Fibroblast of skin of abdomen (primary cell): ENCODE results near the gene SPSB3. TPM values are rescaled to one million over a fixed set of nuclear protein-coding genes. Genes with fewer than 3 reads are reported as not detected.

Experiments
- DNase-seq: peaks from one replicate; pipeline ENCODE4 v3.0.0-alpha.2; 2013
- polyA plus RNA-seq, 2 experiments: library from polyadenylated mRNA; unstranded; fragments of 120-200 nt; gene quantifications; one replicate each; pipeline ENCODE4 v1.2.1, GENCODE V29; 2013; ENCODE audit not compliant: insufficient read length in 2 of 2

The SPSB3 gene
- 18.3 TPM for polyA plus RNA-seq (2013, experiment 1 of 2; ENCODE audit: insufficient read length)
- polyA plus RNA-seq (2013, experiment 2 of 2; ENCODE audit: insufficient read length), result 18.6 TPM

DNA sequence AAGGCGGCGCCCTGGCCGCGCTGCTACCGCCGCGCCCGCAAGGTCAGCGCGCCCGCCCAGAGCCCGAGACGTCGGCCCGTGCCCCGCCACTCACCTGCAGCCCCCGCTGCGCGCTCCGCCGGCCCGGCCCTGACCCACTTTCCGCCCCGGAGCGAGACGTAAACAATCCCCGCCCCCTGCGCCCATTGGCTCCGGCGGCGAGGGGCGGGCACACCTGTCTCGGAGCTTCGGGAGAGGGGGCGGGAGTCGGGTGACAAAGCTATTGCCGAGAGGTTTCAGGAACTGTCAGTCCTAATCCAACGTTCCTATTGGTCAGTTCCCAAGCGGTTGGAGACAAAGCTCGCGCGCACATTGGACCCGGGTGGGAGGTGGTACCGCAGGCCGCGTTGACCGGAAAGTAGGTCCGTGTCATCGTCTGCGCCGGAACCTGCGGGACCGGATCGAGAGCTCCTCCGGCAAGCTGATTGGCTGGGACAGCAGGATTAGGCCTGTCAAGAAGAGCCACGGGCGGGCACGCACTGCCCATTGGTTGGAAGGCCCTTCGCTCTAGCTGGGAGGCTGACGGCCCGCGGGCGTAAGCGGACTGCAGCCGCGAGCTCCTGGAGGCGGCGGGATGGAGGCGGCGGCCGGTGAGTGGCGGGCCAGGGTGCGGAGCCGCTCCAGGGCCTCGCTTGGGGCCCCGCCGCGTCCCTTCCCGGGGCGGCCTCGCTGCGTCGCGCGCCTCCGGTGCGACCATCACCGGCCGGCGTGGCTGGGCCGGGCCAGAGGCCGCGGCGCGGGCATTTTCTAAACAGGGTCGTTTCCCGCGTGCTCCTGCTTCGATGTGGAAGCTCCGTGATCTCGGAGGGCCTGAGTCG is at the start of gene SPSB3, which contains the start of gene NUBP2:
SPSB3 (minus strand) TSS at position 164 of the 857 bp plus-strand sequence. CDS start 1,088 bp downstream, outside the sequence.
NUBP2 (plus strand) TSS at position 553 of the 857 bp plus-strand sequence; CDS start at position 614, 61 bp downstream.
- DNase-seq, result peak; percentile 100

DNA sequence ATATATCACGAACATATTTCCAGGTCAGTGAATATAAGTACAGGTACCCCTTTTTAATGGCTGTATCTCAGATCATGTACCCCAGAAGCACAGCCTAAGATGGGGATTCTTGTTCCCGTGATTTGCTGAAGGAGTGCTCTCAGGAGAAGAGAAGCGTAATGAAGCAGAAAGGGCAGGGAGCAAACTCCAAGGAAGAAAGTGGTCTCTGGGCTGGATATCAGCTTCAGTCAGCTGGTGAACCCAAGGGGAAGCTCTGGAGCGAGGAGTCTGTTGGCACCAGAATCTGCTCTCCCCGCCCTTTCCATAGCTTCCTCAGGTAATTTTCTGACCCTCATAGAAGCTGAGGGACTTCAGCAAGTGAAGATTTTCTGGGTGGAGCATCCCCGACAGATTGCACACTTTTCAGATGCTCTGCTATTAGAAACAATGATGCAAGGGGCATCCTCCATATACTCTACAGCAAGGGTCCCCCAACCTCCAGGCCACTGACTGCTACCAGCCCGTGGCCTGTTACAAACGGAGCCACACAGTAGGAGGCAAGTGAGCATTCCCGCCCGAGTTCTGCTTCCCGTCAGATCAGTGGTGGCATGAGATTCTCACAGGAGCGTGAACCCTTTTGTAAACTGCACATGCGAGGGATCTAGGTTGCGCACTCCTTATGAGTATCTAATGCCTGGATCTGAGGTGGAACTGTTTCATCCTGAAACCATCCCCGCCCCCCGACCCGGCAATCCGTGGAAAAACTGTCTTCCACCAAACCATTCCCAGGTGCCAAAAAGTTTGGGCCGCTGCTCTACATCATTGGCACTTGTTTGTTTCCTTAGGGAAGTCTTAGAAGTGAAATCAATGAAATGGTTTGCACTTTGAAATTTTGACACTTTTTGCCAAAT is 49.1 kb upstream of the SPSB3 start:
- DNase-seq, result no peak

DNA sequence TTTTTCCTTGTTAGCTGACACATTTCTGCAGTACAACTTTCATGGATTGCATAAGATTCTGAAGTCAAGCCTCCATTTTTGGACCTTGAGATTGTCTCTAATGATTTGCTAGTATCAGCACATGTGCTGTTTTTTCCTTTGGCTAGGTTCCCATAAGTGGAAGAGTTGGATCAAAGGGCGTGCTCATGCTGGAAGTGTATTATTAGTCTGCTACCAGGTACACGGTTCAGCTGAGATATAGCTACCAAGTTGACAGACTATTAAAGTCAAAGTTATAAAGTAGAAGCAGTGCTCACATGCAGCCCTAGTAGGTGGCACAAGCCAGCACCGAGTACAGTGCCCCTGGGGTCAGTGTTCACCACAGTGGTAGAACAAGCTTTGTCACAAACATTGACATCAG is 47.8 kb upstream of the SPSB3 start:
- DNase-seq, result no peak

DNA sequence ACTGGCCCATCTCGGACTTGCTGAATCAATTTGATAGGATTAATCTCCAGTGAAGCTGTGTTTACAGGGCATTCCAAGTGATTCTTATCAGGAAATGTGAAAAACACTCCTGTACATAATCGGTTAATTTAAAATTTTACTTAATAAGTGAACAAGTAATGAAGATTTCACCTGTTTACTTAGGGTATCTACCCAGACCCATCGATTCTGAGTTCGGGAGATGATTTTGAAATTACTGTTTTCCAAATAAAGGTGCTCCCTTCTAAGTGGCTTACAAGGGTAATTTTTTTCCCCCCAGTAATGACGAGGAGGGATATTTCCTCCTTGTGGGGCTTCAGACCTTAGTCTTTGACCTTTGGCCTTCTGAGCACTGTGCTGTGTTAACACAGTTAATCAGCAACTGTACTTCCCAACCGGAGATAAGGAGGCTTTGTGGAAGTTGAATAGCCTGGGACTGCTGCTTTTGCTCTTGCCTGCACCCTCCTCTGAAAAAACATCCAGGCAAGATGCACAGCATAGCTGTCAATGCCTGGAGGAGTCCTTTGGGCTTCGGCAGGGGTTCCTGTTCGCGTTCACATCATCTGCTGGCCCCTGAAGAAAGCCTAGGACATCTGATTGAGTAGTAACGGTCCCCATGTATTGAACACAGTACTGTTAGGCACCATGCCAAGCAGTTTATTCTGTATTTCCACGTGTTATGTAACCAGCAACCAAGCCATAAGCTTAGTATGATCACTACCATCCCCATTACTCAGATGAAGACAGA is 46.5 kb upstream of the SPSB3 start:
- no peak for DNase-seq

DNA sequence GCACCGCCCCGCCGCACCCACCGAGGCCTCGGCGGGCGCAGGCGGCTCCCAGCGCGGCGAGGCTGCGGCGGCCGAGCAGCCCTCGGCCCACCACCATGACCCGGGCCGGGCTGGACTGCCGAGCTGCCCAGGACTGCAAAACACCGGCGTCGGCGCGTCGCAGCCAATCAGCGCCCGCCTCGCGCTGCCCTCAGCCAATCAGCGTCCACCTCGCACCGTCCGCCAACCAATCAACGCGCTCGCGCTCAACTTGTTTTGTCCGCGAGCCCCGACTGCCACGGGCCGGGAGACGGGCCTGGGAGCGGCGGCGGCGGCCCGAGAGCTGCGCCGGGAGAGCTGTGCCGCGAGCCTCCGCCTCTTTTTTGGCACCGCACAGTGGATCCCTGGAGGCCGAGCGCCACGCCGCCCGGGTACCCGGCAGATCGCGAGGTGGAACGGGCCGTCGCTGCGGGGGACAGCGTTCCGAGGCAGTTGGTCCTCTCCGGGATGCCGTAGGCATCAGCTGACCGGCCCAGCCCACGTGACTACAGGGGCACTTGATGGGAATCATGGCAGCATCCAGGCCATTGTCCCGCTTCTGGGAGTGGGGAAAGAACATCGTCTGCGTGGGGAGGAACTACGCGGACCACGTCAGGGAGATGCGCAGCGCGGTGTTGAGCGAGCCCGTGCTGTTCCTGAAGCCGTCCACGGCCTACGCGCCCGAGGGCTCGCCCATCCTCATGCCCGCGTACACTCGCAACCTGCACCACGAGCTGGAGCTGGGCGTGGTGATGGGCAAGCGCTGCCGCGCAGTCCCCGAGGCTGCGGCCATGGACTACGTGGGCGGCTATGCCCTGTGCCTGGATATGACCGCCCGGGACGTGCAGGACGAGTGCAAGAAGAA is 44.6 kb upstream of the SPSB3 start, which contains the start of the genes FAHD1 and HAGH:
FAHD1 (plus strand) TSS at position 516 of the 883 bp plus-strand sequence; CDS start at position 549, 33 bp downstream.
HAGH (minus strand) TSS at position 135 of the 883 bp plus-strand sequence; CDS start at position 97, 38 bp downstream.
- peak; percentile 92 for DNase-seq

- DNase-seq, result no peak
These were observed 43.7 kb upstream of the SPSB3 start for GRCh38 chr16:1825864-1826690.

- DNase-seq, result no peak
These were observed 43.1 kb upstream of the SPSB3 start for GRCh38 chr16:1825381-1825863.

GRCh38 chr16:1823821-1824220 is 41.5 kb upstream of the SPSB3 start:
- DNase-seq, result peak; percentile 11

DNA sequence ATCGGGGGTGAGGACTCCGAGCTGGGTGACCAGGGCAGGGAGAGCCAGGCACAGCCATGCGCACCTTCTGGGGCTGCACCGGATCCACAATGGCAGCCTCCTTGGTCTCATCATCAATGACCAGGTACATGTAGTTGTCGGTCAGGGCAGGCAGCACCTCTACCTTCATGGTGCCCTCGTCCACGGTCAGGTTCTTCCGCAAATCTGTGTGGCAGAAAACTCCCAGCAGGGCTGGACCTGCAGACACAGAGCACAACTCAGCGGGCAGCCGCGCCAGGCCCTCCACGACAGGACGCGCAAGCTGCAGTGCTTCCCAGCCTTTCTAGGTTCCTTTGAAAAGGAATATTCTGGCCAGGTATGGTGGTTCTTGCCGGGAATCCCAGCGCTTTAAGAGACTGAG is 40.4 kb upstream of the SPSB3 start:
- no peak for DNase-seq

DNA sequence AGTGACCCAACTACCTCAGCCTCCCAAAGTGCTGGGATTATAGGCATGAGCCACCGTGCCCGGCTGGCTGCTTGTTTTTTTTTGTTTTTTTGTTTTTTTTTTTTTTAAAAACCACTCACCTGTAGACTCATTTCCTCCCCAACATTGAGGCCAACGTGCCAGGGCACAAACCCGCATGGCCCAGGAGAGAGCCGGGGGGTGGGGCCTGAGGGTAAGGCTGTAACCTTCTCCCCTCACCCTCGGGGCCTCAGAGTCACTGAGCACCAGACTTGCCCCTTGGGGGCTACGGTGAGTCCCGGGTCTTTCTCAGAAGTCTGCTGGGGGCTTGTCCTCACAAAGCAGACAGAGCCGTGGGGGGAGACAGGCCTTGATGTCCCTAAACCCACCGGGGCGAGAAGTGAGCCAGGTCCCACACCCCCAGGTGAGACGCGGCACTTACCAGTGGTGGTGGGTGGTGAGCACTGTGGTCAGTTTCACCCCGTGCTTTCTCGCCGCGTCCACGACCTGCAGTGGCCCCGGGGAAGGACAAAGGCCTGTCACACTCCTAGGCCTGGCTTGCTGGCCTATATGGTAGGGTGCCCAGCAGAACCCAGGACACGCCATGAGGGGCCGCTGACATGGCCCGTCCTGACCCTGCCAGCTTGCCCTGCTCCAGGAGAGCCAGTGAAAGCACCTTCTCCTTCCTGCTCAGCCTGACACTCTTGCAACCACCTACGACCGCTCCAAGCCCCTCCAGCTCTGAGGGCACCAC is 39.7 kb upstream of the SPSB3 start:
- no peak for DNase-seq

GRCh38 chr16:1820946-1821290 is 38.5 kb upstream of the SPSB3 start:
- DNase-seq, result no peak

DNA sequence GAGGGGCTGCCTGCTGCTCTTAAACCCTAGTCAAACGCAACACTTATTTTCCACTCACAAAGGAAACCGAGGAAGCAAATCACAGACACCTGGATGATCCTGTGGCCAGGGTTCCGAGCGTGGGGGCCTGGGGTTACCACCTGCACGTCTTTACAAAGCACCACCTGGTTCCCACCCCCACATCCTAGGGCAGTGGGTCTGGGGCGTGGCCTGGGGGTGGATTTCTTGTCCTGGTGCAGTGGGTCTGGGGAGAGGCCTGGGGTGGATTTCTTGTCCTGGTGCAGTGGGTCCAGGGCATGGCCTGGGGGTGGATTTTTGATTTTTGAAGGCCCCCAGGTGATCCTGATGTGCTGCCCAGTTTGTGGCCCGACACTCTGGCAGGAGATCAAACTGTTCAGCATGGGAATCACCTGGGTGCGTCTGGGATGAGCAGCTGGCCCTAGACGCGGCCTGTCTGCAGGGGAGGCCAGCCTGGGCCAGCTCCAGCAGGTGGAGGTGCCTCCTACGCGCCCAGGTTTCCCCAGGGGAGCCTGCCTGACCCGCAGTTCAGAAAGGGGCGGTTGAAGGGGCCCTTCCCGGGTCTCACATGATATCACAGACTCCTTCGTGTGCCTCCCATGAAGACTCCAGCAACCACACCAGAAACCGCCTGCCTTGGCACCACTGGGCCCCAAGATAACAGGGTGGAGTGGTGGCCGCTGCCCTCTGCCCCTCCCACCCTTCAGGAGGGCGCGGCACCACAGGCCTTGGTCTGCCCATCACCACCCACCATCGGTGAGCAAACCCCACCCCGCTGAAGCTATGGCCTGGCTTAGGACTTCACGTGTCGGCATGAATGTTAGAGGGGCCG is 38.0 kb upstream of the SPSB3 start:
- no peak for DNase-seq

DNA sequence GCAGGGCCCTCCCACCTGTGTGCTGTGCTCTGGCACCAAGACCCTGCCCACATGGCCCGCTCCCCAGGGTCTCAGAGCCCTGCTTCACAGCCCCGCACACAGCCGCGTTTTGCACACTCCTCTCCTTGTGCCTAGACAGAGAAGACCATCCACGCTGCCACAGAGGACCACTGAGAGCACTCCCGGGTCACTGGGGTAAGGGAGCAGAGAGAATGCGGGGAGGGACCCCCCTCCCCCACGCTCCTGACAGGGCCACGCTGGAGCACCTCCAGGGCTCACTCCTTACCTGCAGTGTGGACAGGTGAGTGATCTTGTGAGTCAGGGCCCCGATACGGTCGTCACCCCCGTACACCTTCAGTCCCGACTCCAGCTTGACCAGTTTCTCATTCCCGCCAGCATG is 37.2 kb upstream of the SPSB3 start:
- DNase-seq, result no peak

- no peak for DNase-seq
These were observed 36.6 kb upstream of the SPSB3 start for GRCh38 chr16:1818873-1819525.

DNA sequence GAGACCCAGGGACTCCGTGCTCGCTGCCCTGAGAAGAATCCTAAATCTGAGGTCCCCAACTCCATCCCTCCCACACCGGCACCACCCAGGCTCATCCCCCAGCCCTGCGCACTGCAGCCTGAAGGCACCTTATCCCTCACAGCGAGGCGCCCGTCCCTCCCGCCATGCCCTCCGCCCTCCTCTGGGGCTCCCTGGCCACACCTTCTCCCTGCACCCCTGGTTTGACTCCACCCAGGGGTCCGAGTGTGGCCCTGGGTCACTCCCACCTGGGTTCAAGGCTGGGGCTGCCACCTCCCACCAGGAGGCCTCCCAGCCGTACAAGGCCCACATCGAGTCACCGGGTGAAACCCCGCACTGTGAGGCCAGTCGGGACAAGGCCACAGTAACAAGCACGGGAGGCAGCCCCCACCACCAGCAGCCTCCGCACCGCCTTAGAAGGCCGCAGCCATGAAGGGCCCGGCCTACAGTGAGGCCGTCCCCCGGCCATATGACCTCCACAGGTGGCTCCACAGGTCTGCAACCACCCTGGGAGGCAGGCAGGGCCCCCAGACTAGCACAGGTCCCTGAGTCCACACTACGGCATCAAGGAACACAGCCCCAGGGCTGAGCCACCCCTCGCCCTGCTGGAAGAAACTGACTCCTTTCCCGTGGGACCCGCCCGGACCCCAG is 36.0 kb upstream of the SPSB3 start:
- no peak for DNase-seq

DNA sequence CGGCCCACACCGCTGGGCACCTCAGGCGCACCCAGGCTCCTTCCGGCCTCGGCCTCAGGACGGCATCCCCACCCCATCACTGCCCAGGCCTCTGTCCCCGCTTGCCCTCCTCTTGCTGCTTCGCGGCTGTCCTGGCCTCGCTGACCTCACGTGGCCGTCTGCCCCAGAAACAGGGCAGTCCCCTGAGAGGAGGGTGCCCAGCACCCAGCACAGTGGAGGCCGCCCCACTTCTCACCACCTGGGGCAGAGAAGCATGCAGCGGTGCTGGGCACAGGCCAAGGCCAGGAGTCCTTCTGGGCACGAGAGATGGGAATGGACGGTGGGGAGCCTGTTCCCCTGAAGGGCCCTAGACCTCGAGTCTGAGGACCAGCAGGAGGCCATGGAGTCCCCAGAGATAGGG is 35.3 kb upstream of the SPSB3 start:
- no peak for DNase-seq

DNA sequence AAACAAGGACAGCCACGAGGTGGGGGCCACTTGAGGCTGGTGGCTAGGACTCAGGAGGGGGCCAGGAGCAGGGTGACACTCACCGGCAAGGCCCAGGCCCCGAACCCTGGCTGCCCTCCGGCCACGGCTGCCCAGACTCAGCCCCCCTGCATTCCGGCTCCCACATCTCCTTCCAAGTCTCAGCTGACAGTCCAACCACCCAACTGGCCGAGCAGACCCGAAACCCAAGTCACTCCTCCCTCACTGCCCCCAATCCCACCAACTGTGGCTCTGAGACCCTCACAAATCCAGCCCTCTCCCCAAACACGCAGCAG is 34.9 kb upstream of the SPSB3 start:
- no peak for DNase-seq
